HG02981 (cell line): ENCODE measurements around the gene TBX4.

ENCODE experiments used
- ATAC-seq: cut with Tn5 transposase; IDR thresholded peaks from one replicate; pipeline ENCODE4 v1.9.1; 2021; ENCODE audit warnings: mild to moderate bottlenecking, moderate library complexity; ENCODE audit not compliant: unreplicated experiment

Gene TBX4

DNA sequence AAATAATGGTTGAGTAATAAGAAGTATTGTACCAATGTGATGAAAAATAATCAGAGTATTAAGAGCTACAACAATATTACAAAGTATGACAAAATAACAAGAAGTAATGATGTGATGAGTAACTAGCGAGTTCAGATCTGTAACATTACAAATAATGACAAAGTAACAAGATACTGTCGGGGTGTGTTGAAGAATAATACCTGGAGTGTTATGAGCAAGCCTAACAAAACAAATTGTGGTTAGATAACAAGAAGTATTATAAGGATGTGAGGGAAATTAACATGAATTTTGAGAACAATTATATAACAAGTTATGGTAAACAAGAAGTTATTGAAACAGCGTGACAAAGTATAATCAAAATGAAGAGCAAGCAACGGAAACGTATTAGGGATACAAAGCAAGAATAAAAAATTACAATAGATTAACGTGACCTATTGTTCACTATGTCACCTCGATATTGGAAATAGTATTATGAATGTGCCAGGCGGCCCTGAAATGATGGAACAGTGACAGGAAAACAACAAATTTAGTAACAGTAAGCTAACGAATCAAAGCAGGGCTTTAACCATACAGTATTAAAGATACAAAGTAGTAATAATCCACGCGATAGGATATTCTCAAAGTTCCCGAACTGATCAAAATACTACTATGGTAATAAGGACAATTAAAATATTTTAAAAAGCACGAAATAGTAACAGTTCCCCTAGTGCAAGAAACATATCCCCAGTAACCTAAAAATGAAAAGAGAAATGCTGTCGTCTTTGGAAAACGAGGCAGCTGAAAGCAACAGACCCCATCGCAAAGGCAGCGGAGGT lies 1.6 kb downstream of the TBX4 start:
- ATAC-seq = no peak

DNA sequence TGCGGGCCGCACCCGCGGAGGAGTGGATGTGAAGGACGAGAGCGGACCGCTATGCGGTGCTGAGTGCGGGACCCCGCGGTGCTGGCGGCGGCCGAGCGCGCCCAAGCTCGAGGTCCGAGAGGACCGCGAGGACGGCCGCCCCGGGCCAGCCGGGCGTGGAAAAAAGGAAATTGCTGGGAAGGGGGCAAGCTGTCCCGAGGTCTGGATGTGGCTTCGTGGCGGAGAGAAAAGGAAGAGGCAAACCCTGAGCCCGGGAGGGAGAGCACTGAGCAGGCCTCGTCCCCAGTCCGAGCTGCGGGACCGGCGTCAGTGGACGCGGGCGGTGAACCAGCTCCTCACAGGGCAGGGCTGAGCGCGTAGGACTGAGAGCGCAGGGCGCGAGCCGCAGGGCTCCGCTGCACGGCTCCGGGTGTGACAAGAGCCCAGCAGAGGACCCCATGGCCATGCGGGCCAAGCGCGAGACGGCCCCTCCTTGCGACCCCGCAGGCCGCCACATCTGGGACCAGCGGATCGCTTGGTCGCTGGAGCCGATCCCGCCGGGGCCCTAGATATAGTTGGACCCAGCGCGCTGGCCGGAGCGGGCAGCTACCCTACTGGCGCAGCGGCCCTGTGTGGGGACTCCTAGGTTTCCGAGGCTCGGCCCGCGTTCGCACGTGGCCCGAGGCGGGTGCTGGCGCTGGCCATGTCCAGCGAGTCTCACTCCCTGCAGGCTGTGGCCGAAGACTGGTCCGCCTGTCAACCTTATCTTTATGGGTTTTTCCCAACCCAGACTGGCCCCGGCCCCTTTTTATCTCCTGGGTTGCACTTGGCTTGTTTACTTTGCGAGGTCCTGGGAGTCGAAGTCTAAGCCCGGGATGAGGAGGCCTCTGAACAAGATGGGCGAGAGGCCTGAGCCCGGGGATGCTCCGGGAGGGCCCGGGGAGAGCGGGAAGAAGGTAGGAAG lies 2.4 kb downstream of the TBX4 start:
- no peak for ATAC-seq

- no peak for ATAC-seq
These were observed 3.3 kb downstream of the TBX4 start for GRCh38 chr17:61455324-61456060.

DNA sequence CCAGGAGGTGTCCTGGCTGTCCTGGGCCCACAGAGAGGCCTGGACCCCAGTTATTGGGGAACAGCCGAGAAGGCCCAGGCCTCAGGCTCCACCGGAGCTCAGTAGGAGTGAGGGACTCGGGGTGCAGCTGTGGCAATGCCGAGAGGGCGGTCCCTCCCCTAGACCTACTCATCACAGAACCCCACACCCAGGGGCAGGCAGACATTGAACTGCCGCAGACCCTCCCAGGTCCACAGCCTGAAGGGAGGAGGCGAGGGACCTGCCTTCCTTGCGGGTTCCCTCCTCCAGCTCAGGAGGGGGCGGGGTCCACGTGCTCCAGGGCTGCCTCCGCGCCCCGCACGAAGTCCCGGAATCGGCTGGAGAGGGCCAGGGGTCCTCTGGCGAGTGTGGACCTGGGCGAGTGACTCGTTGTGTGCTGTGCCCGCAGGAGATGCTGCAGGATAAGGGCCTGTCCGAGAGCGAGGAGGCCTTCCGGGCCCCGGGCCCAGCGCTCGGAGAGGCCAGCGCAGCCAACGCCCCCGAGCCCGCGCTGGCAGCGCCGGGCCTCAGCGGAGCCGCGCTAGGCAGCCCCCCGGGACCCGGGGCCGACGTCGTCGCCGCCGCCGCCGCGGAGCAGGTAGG lies 3.9 kb downstream of the TBX4 start:
- ATAC-seq = no peak

- no peak for ATAC-seq
These were observed 4.5 kb downstream of the TBX4 start for GRCh38 chr17:61456688-61457225.

- ATAC-seq = no peak
These were observed 5.2 kb downstream of the TBX4 start for GRCh38 chr17:61457226-61457983.

GRCh38 chr17:61458000-61458399 lies 5.8 kb downstream of the TBX4 start:
- no peak for ATAC-seq

GRCh38 chr17:61458421-61459141 lies 6.4 kb downstream of the TBX4 start:
- no peak for ATAC-seq

- no peak for ATAC-seq
These were observed 7.1 kb downstream of the TBX4 start for GRCh38 chr17:61459142-61459809.

- ATAC-seq = no peak
These were observed 7.9 kb downstream of the TBX4 start for GRCh38 chr17:61459939-61460718.

DNA sequence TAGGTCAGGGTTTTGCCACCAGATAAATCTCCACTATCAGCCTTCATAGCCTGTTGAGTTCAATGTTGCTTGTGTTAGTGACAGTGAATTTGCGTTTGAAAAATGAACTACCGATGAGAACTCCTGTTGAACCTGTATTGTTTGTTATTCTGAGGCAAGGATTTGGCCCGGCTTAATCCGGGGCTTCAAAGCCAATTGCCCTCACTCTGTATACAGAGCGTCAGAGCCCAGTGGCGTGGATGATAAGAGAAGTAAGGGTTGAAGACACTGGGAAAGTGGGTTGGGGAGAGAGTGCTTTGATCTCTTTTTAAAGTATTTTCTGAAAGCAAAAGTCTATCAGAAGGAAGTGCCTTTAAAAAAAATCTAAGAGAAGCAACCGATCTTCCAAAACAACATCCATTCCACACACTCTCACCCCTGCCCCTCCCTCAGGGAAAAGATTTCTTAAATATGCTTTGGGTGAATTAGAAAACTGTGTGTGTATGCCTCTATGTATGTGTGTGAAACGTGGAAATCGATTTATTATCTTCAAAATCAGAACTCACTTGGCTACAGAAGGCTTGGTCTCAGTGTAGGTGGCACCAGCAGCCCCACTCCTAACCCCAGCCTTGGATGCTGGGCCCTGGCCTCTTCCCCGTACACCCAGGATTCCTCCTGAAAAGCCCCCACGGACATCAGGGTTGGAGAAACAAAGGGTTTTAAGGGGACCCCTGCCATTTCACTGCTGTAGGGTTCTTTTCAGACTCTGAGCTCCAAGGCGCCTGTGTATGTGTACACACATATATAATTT lies 8.8 kb downstream of the TBX4 start:
- ATAC-seq = no peak

DNA sequence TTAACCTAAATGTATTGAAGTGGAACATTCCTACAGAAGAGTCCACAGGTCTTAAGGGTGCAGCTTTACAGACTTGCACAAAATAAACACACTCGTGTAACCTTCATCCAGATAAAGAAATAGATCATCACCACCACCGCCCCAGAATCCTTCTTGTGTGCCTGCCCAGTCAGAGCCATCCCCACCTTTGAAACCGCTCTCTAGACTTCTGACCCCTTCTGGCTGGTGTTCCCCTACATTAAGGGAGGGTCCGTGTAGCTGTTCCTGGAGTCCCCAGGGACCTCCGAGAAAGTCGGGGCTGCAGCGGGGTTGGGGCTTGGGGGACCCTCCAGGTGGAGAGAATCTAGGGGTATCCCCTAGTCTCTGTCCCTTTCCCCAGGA lies 9.4 kb downstream of the TBX4 start:
- ATAC-seq = no peak

GRCh38 chr17:61461967-61462718 lies 9.9 kb downstream of the TBX4 start:
- no peak for ATAC-seq

- ATAC-seq = no peak
These were observed 10.6 kb downstream of the TBX4 start for GRCh38 chr17:61462719-61463315.

- ATAC-seq = no peak
These were observed 11.3 kb downstream of the TBX4 start for GRCh38 chr17:61463316-61464129.
